GM21786 (cell line): ENCODE data around the gene MGAT2.
"Not testable (repeated sequence)": the region's sequence is repeated elsewhere in the genome, so short reads cannot be mapped to it uniquely, and the experiment has no call there.

Experiments used
- ATAC-seq: cut with Tn5 transposase; IDR thresholded peaks from one replicate; pipeline ENCODE4 v1.9.1; 2021; ENCODE audit not compliant: unreplicated experiment

MGAT2 gene

DNA sequence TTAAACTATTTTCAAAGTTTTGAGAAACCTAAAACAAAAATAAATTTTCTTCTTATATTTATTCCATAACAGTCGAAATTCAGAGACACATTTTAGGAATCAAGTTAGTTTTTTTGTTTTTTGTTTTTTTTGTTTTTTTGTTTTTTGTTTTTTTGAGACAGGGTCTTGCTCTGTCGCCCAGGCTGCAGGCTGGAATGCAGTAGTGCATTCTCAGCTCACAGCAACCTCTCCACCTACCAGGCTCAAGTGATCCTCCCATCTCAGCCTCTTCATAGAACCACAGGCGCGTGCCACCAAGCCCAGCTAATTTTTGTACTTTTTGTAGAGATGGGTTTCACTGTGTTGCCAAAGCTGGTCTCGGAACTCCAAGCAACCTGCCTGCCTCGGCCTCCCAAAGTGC lies 32.9 kb downstream of the MGAT2 start:
- ATAC-seq: no peak

DNA sequence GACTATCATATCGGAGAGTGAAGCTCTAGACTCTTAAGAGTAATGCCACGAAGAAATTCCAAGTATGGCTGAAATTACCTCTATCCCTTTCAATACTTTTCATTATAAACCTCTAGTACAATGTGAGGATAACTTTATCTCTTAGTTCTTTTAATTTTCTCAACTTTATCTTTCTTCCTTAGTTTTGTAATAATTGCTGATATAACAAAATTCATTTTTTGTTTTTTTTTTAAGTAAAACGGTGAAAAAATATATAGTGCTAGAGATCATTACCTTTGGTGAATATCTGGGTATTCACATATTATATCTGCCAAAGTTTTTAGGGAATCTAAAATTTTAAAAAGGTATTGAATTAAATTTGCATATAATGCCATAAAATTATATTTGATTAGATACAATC lies 33.9 kb downstream of the MGAT2 start:
- no peak for ATAC-seq

DNA sequence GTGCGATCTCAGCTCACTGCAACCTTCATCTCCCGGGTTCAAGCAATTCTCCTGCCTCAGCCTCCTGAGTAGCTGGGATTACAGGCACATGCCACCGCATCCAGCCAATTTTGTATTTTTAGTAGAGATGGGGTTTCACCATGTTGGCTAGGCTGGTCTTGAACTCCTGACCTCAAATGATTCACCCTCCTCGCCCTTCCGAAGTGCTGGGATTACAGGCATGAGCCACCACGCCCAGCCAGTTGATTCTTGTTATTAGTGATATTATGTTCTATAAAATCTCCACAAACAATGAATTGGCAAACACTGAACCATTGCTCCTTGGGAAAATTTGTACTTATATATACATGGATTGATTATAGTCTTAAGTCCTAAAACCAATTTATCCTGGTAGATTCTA lies 36.9 kb downstream of the MGAT2 start:
- not testable (repeated sequence) for ATAC-seq

DNA sequence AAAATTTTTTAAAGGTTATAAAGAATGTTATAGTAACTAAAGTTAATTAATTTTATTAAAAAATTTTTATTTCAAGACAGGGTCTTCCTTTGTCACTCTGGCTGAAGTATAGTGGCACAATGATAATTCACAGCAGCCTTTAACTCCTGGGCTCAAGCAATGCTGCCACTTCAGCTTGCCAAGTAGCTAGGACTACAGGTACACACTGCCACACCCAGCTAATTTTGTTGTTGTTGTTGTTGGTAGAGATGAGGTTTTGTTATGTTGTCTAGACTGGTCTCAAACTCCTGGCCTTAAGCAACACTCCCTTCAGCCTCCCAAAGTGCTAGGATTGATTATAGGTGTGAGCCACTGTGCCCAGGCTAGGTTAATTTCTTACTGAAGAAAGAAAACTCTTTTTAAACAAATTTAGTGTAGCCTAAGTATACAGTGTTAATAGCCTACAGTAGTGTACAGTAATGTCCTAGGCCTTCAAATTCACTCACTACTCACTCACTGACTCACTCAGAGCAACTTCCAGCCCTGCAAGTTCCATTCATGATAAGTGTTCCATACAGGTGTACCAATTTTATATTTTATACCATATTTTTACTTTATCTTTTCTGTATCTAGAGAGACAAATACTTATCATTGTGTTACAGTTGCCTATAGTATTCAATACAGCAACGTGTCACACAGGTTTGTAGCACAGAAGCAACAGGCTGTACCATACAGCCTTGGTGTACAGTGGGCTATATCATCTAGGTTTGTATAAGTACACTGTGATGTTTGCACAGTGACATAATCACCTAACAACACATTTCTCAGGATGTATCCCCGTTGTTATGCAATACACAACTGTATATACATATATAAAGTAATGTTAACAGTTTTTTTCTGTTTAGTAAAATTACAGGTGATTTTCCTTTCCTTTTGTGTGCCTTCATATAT lies 39.2 kb downstream of the MGAT2 start:
- ATAC-seq: no peak

DNA sequence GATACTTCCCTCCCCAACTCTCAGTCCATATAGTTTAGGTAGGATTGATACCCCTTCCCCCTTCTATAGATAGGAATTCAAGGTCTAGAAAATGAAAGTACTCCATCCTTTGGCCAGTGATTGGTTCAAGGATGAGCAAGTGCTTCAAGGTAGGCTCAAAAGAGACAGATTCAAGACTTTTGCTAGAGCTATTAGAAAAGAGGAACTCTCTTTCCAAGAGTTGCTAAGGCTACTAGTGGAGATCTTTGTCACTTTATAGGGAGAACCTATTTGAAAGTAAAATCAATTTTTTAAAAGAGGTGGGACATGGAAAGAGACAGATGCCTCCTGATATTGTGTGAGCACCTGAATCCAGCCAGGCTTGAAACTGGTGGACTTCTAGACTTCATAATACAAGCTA lies 49.9 kb downstream of the MGAT2 start:
- no peak for ATAC-seq
